HCT116 (cell line): ENCODE measurements around the gene CENPS. TPM values are rescaled to one million over a fixed set of nuclear protein-coding genes. Genes with fewer than 3 reads are reported as not detected.

Experiments
- ATAC-seq: fragments of 200-7000 bp; cut with Tn5 transposase; 2 replicates; pipeline ENCODE4 v1.9.1; 2020; ENCODE audit warnings: mild to moderate bottlenecking, moderate library complexity
- BruUV-seq: library from RNA; stranded (reverse); fragments of 400-500 nt; replicated peaks from 2 replicates; lab custom pipeline; 2021; lab: Mats Ljungman, UMichigan
- CTCF ChIA-PET: fragments of 300-600 bp; sonication (Branson Sonifier 250); formaldehyde crosslinking; loops from one replicate; lab custom pipeline; 2021; ENCODE audit warnings: antibody characterized with exemption; lab: Charles Lee
- POLR2A ChIA-PET: fragments of 300-600, 350-600 bp; sonication (Branson Sonifier 250); formaldehyde crosslinking; loops from one replicate; lab custom pipeline; 2021; ENCODE audit warnings: antibody characterized with exemption; lab: Charles Lee
- RAD21 ChIA-PET, 2 experiments: fragments of 300-600 bp; sonication (Branson Sonifier 250); formaldehyde crosslinking; loops; one replicate each; lab custom pipeline; 2023; ENCODE audit warnings: low total read pairs in 2 of 2; ENCODE audit not compliant: uncharacterized antibody in 2 of 2, unreplicated experiment in 2 of 2, low non-redundant PET in 1 of 2; lab: Charles Lee
- DNase-seq: peaks from one replicate; pipeline ENCODE4 v3.0.0-alpha.2; 2010; ENCODE audit warnings: low read depth, low spot score
- H2AFZ ChIP-seq: fragments of 200-600 bp; shearing (Covaris generic), sonication (generic); 2 replicates; pipeline ENCODE4 v1.6.1; 2017; ENCODE audit warnings: low read depth, mixed run types, mixed read lengths, antibody characterized with exemption, low read length; ENCODE audit not compliant: poor library complexity, severe bottlenecking
- H3K27ac ChIP-seq: 2 replicates; pipeline ENCODE4 v1.5.1; 2012; ENCODE audit warnings: low read depth, low read length
- H3K27me3 ChIP-seq: fragments of 200-600 bp; sonication (generic); 2 replicates; pipeline ENCODE4 v1.6.1; 2016; ENCODE audit warnings: mixed run types, low read length, mixed read lengths; ENCODE audit not compliant: insufficient read depth
- H3K36me3 ChIP-seq, 2 experiments: fragments of 200-500 bp in 1 of 2; fragments of 200-600 bp in 1 of 2; sonication (Bioruptor generic) in 1 of 2; sonication (generic) in 1 of 2; 2 replicates each; pipeline versions ENCODE4 v1.5.1 to v1.6.1; 2014 to 2016; ENCODE audit warnings: low read length in 2 of 2, inconsistent platforms in 1 of 2, mixed read lengths in 1 of 2, mixed run types in 1 of 2; ENCODE audit not compliant: insufficient read depth in 2 of 2, control insufficient read depth in 1 of 2
- H3K4me1 ChIP-seq, 2 experiments: fragments of 200-600 bp in 1 of 2; sonication (generic) in 1 of 2; 2 replicates each; pipeline versions ENCODE4 v1.5.1 to v1.6.1; 2012 to 2017; ENCODE audit warnings: low read length in 2 of 2, inconsistent platforms in 1 of 2, mild to moderate bottlenecking in 1 of 2, mixed read lengths in 1 of 2, mixed run types in 1 of 2, moderate library complexity in 1 of 2; ENCODE audit not compliant: insufficient read depth in 2 of 2, control insufficient read depth in 1 of 2
- H3K4me2 ChIP-seq: fragments of 200-600 bp; sonication (generic); 2 replicates; pipeline ENCODE4 v1.6.1; 2017; ENCODE audit warnings: mixed run types, low read length, mixed read lengths
- H3K4me3 ChIP-seq, 2 experiments: fragments of 200-600 bp in 1 of 2; sonication (generic) in 1 of 2; replicated peaks in 1 of 2; 2 replicates each; pipeline ENCODE4 v1.5.1; 2011 to 2016; ENCODE audit warnings: low read length in 2 of 2, control low read depth in 1 of 2, low read depth in 1 of 2, mild to moderate bottlenecking in 1 of 2, mixed read lengths in 1 of 2, mixed run types in 1 of 2
- H3K79me2 ChIP-seq: fragments of 200-600 bp; sonication (generic); 2 replicates; pipeline ENCODE4 v1.6.1; 2017; ENCODE audit warnings: mild to moderate bottlenecking, mixed run types, low read length, moderate library complexity, mixed read lengths; ENCODE audit not compliant: insufficient read depth
- H3K9ac ChIP-seq: fragments of 200-600 bp; sonication (generic); 2 replicates; pipeline ENCODE4 v1.6.1; 2016; ENCODE audit warnings: low read length, mixed read lengths
- H3K9me2 ChIP-seq: fragments of 200-600 bp; sonication (generic), shearing (Covaris generic); 2 replicates; pipeline ENCODE4 v1.6.1; 2017; ENCODE audit warnings: mixed run types, mild to moderate bottlenecking, moderate library complexity; ENCODE audit not compliant: insufficient read depth
- H3K9me3 ChIP-seq, 2 experiments: fragments of 200-500 bp in 1 of 2; fragments of 200-600 bp in 1 of 2; sonication (Bioruptor generic) in 1 of 2; sonication (generic) in 1 of 2; 2 replicates each; pipeline ENCODE4 v1.6.1; 2014 to 2017; ENCODE audit warnings: low read length in 2 of 2, mixed read lengths in 2 of 2, inconsistent platforms in 1 of 2, low read depth in 1 of 2, mild to moderate bottlenecking in 1 of 2, mixed run types in 1 of 2, moderate library complexity in 1 of 2; ENCODE audit not compliant: control insufficient read depth in 1 of 2, insufficient read depth in 1 of 2
- H4K20me1 ChIP-seq: fragments of 200-600 bp; sonication (generic), shearing (Covaris generic); 2 replicates; pipeline ENCODE4 v1.6.1; 2017; ENCODE audit warnings: mixed run types, mild to moderate bottlenecking, moderate library complexity; ENCODE audit not compliant: insufficient read depth
- MAX ChIP-seq: IDR thresholded peaks from 2 replicates; pipeline ENCODE4 v1.6.1; 2012
- ZBTB33 ChIP-seq: IDR thresholded peaks from 2 replicates; pipeline ENCODE4 v1.6.1; 2011; ENCODE audit warnings: mild to moderate bottlenecking, low read length, moderate library complexity; ENCODE audit not compliant: insufficient replicate concordance; ENCODE audit errors: extremely low read depth
- ZNF274 ChIP-seq: fragments of 200-500 bp; sonication (Bioruptor generic); IDR thresholded peaks from 2 replicates; pipeline ENCODE4 v1.6.1; 2014; ENCODE audit warnings: mild to moderate bottlenecking, low read depth, low read length, inconsistent platforms
- intact Hi-C: fragments of 100-400 bp; cut with micrococcal nuclease; formaldehyde crosslinking; loops from 2 replicates; pipeline ENCODE4 v1.10.0; 2022
- total RNA-seq: library from RNA; stranded (reverse); gene quantifications from one replicate; pipeline ENCODE4 v1.2.1, GENCODE V29; 2021; ENCODE audit not compliant: unreplicated experiment
- TF ChIP-seq, protein P1 (sequence below), 3 experiments: fragments of 200-600 bp in 1 of 3; sonication (generic) in 1 of 3; IDR thresholded peaks in 2 of 3; conservative IDR thresholded peaks in 1 of 3; 2 replicates each; pipeline ENCODE4 v1.5.1; 2012 to 2017; ENCODE audit warnings: low read depth in 2 of 3, low read length in 2 of 3, antibody characterized with exemption in 1 of 3, borderline replicate concordance in 1 of 3, control low read depth in 1 of 3, mild to moderate bottlenecking in 1 of 3, mixed read lengths in 1 of 3, mixed run types in 1 of 3, moderate library complexity in 1 of 3; ENCODE audit not compliant: insufficient read depth in 1 of 3

The CENPS gene
- total RNA-seq, 1 experiment from 2014 or later, result 21.9 TPM

DNA sequence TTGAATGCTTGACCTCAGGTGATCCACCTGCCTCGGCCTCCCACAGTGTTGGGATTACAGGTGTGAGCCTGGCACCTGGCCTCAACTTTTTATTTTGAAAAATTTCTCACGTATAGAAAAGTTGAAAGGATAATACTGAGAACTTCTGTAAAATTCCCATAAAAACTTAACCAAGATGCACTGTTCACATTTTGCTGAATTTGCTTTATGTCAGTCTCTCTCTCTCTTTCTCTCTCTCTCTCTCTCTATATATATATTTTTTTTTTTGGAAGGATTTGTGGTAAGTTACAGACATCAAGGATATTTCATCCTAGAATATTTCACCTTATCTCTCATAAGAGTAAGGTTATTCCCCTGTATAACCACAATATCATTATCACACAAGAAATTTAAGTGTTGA, 50.4 kb downstream of the CENPS start:
- H3K79me2 ChIP-seq, result peaks cover 97% of the 10 kb centered on the region
- peaks cover 0 to 11% of the 10 kb centered on the region in 2 experiments; a peak in 3 of 4 replicates for H3K4me1 ChIP-seq
- TF ChIP-seq MAX (no peak), ZNF274 (no peak), ZBTB33 (no peak)
- TF ChIP-seq, protein P1, sequence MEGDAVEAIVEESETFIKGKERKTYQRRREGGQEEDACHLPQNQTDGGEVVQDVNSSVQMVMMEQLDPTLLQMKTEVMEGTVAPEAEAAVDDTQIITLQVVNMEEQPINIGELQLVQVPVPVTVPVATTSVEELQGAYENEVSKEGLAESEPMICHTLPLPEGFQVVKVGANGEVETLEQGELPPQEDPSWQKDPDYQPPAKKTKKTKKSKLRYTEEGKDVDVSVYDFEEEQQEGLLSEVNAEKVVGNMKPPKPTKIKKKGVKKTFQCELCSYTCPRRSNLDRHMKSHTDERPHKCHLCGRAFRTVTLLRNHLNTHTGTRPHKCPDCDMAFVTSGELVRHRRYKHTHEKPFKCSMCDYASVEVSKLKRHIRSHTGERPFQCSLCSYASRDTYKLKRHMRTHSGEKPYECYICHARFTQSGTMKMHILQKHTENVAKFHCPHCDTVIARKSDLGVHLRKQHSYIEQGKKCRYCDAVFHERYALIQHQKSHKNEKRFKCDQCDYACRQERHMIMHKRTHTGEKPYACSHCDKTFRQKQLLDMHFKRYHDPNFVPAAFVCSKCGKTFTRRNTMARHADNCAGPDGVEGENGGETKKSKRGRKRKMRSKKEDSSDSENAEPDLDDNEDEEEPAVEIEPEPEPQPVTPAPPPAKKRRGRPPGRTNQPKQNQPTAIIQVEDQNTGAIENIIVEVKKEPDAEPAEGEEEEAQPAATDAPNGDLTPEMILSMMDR (IDR thresholded peaks at IDR 0.05 in 2 of 3, conservative IDR thresholded peaks at IDR 0.05 in 1 of 3; ENCODE audit: borderline replicate concordance in 1 of 3, insufficient read depth in 1 of 3, low read depth in 2 of 3, low read length in 2 of 3), result no peak
- RAD21 ChIA-PET, result no interaction called here
- H3K9ac ChIP-seq, result no peak overlapping the region
- H3K4me2 ChIP-seq, result no peak overlapping the region
- H3K27ac ChIP-seq, result no peak overlapping the region
- H3K27me3 ChIP-seq, result no peaks in the 10 kb centered on the region
- intact Hi-C loops, result no loop called here
- no peaks in the 10 kb centered on the region for H3K9me2 ChIP-seq
- no peaks in the 10 kb centered on the region for H4K20me1 ChIP-seq
- H3K9me3 ChIP-seq, result no peaks in the 10 kb centered on the region
- no peak for ATAC-seq
- POLR2A ChIA-PET, result no interaction called here
- H3K36me3 ChIP-seq, result no peaks in the 10 kb centered on the region
- CTCF ChIA-PET, result no interaction called here
- H3K4me3 ChIP-seq, result no peak overlapping the region
- BruUV-seq, result no TSS peak
- no peak overlapping the region for H2AFZ ChIP-seq
- no peak for DNase-seq
